AG10803 (cell line): ENCODE measurements around the gene MAPT.

Experiments
- DNase-seq: peaks from one replicate; pipeline ENCODE4 v3.0.0; 2010; ENCODE audit warnings: low read depth
- H3K4me3 ChIP-seq: 2 replicates; pipeline ENCODE4 v1.5.1; 2011; ENCODE audit warnings: mild to moderate bottlenecking, low read length, control low read depth
- TF ChIP-seq, protein P1 (sequence below): conservative IDR thresholded peaks from 2 replicates; pipeline ENCODE4 v1.5.1; 2011; ENCODE audit warnings: mild to moderate bottlenecking, low read length, control low read depth, inconsistent platforms

MAPT gene

GRCh38 chr17:45896803-45897693, 2.7 kb downstream of the MAPT start:
- TF ChIP-seq, protein P1, sequence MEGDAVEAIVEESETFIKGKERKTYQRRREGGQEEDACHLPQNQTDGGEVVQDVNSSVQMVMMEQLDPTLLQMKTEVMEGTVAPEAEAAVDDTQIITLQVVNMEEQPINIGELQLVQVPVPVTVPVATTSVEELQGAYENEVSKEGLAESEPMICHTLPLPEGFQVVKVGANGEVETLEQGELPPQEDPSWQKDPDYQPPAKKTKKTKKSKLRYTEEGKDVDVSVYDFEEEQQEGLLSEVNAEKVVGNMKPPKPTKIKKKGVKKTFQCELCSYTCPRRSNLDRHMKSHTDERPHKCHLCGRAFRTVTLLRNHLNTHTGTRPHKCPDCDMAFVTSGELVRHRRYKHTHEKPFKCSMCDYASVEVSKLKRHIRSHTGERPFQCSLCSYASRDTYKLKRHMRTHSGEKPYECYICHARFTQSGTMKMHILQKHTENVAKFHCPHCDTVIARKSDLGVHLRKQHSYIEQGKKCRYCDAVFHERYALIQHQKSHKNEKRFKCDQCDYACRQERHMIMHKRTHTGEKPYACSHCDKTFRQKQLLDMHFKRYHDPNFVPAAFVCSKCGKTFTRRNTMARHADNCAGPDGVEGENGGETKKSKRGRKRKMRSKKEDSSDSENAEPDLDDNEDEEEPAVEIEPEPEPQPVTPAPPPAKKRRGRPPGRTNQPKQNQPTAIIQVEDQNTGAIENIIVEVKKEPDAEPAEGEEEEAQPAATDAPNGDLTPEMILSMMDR, result no peak
- H3K4me3 ChIP-seq, result no peak overlapping the region
- no peak for DNase-seq

DNA sequence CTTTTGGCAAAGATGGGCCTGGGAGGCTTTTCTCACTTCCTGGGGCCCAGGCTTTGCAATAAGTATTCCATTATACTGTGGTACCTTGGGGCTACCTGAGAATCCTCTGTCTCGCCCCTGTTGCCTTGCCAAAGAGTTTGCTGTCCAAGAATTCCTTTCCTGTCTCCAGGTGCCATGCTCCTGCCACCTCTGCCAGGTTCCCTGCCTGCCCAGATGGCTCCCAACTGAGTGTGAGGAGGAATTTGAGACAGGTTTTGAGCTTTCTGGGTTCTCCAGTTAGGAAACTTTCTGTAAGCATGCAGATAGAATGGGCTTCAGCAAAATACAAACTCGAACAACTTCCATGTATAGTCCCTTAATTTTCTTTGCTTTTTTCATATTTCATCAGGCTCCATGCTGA, 5.8 kb downstream of the MAPT start:
- TF ChIP-seq, protein P1, result no peak
- no peak for DNase-seq
- H3K4me3 ChIP-seq, result no peak overlapping the region

DNA sequence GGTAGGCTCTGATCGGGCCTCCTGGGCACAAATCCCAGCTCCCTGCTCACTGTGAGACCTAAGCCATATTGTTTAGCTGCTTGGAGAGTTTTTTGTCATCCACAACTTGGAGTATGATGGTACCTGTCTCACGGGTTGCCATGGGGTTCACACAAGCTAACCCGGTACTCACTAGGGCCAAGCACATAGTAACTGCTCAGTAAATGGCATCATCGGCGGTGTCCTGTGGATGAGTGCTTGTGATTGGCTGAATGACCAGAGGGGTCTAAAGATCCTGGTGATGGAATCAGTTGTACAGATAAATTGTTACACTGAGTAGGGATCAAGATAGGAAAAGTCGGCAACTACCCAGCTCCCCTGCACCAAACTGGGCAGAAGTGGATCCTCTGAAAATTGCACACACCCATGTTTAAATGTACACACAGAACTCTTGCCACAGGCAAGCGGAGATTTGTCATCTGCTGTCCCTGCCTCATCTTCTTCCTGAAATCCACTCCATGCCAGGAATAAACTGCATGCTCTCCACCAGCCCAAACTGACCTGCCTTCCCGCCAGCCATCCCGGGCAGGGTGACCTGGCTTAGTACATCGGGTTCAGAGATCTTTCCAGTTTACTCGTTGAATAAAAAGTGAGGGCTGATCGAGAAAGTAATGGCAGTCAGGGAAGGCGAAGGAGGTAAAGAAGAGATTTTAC, 6.5 kb downstream of the MAPT start:
- H3K4me3 ChIP-seq, result no peak overlapping the region
- no peak for DNase-seq
- TF ChIP-seq, protein P1, result no peak

GRCh38 chr17:45902892-45903346, 8.6 kb downstream of the MAPT start:
- DNase-seq, result no peak
- TF ChIP-seq, protein P1, result no peak
- no peak overlapping the region for H3K4me3 ChIP-seq

- TF ChIP-seq, protein P1, result no peak
- H3K4me3 ChIP-seq, result no peak overlapping the region
- no peak for DNase-seq
These were observed 10.5 kb downstream of the MAPT start for GRCh38 chr17:45904866-45905265.

GRCh38 chr17:45905814-45906213, 11.5 kb downstream of the MAPT start:
- H3K4me3 ChIP-seq, result no peak overlapping the region
- TF ChIP-seq, protein P1, result no peak
- DNase-seq, result no peak

DNA sequence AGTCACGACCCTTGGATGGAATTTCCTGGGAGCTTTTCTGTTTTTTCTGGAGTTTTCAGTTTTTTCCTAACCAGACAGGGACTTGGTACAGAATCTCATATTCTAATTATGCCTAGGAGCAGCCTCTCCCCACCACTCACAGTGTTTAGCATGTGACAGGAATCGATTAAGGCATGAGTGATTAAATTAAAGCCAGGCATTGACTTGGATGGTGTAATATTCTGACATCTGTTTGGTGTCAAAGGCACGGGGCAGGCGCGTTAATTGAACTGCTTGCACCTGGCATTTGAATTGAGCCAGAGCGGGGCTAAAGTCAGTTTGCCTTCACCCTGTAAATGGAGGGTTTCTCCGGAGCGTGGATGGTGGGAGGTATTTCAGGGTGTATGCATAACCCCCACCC, 11.9 kb downstream of the MAPT start:
- H3K4me3 ChIP-seq, result no peak overlapping the region
- DNase-seq, result no peak
- TF ChIP-seq, protein P1, result no peak
